Mesodermal cell (in vitro differentiated cells): Measurements from ENCODE around the gene ARHGAP26.

Source experiments
- H3K27ac ChIP-seq: 2 replicates; pipeline ENCODE4 v1.7.0; 2013; ENCODE audit warnings: mild to moderate bottlenecking, low read depth, low read length, moderate library complexity; ENCODE audit not compliant: severe bottlenecking
- H3K36me3 ChIP-seq: 2 replicates; pipeline ENCODE4 v1.7.1; 2013; ENCODE audit warnings: mild to moderate bottlenecking, low read length, moderate library complexity; ENCODE audit not compliant: control insufficient read depth, insufficient read depth
- H3K4me1 ChIP-seq: one replicate; pipeline ENCODE4 v1.7.1; 2013; ENCODE audit warnings: mild to moderate bottlenecking, low read length; ENCODE audit not compliant: insufficient read depth, control insufficient read depth, poor library complexity, severe bottlenecking
- H3K4me3 ChIP-seq: 2 replicates; pipeline ENCODE4 v1.7.0; 2013; ENCODE audit warnings: low read length, control low read depth, mild to moderate bottlenecking; ENCODE audit not compliant: insufficient read depth, poor library complexity, severe bottlenecking; ENCODE audit errors: extremely low read depth
- H3K9me3 ChIP-seq: 2 replicates; pipeline ENCODE4 v1.7.1; 2013; ENCODE audit warnings: mild to moderate bottlenecking, low read length, moderate library complexity; ENCODE audit not compliant: control insufficient read depth
- WGBS, 2 experiments: methylation state at CpG; one replicate each; pipeline ENCODE4 v1.1.5; 2013; ENCODE audit warnings: missing lambda C conversion rate in 2 of 2; ENCODE audit not compliant: insufficient coverage in 2 of 2; 5-methylcytosine and 5-hydroxymethylcytosine counted together

ARHGAP26 gene

DNA sequence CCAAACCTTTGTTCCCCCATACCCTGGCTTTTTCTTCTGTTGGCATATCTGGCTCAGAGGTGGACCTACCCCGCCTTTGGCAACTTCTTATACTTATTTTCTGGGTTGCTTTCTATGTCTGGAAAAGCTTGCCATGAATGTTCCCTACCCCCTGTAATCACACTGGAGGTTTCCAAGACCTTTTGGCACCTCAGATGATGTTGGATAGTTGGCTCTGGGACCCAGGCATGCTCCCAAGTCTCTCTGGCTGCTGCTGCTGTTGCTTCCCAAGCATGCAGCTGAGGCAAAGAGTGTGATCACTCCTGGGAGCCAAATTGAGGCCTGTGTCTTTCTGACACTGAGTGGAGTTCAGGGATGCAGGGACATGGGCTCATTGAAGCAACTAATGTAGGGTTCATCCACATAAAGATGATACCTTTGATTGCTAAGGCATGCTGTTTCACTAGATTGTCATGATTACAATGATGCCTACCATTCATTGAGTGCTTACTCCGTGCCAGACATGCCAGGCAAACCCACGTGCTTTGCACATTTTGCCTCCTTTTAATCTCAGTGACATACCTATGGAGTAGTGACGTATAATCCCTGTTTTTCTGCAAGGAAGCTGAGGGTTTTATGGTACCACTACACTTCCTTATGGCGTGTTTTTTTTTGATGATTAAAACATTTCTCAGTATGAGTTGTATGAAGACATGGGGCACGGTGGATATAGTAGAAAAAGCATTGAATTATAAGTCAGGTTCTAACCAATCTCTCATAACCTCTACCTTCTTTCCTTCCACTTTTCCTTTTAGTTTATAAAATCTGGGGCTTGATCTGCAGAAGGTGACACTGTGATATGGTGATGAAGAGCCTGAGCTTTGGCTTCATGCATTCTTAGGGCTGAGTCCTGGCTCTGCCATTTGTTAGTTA lies 73.1 kb downstream of the ARHGAP26 start:
- no peaks in the 10 kb centered on the region for H3K9me3 ChIP-seq
- no peaks in the 10 kb centered on the region for H3K36me3 ChIP-seq
- no peak overlapping the region for H3K27ac ChIP-seq
- H3K4me3 ChIP-seq: no peak overlapping the region
- peaks cover 15% of the 10 kb centered on the region for H3K4me1 ChIP-seq
- WGBS, 2 experiments: 100% methylated on average over 1 to 2 of the region's 6 CpGs

GRCh38 chr5:142844866-142845265 lies 74.7 kb downstream of the ARHGAP26 start:
- Histone ChIP-seq H3K4me3 (no peak overlapping the region), H3K9me3 (no peaks in the 10 kb centered on the region), H3K36me3 (no peaks in the 10 kb centered on the region), H3K27ac (peak overlapping the region; percentile 36), H3K4me1 (peaks cover 15% of the 10 kb centered on the region)
- 90 to 94% methylated on average over 6 of the region's 7 CpGs for WGBS, 2 experiments

DNA sequence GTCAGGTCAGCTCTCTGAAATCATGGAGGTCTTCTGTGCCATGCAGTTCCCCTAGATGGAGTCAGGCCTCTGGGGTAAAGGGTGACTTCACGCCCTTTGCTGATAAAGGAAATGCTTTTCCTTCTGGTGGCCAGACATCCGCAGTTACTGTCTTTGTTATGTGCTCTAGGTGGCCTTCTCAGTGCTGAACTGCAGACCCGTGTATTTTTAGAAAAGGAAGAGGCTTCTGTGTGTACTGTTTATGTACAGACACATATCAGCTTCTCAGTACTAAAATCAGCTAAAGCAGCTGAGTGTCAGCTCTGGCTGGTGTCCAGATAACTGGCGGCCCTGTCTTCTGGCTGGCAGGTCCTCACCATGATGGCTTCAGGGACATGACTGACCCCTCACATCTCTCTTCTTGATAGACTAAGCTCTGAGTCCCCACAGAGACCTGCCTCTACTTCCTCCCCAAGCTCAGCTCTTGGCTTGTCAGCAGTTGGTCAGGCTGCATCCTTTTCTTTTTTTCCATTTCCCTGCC lies 75.3 kb downstream of the ARHGAP26 start:
- Histone ChIP-seq H3K4me1 (peaks cover 15% of the 10 kb centered on the region), H3K9me3 (no peaks in the 10 kb centered on the region), H3K36me3 (no peaks in the 10 kb centered on the region), H3K4me3 (no peak overlapping the region), H3K27ac (peak overlapping the region; percentile 72)
- WGBS, 2 experiments: 72 to 77% methylated on average over 2 to 3 of the region's 4 CpGs

DNA sequence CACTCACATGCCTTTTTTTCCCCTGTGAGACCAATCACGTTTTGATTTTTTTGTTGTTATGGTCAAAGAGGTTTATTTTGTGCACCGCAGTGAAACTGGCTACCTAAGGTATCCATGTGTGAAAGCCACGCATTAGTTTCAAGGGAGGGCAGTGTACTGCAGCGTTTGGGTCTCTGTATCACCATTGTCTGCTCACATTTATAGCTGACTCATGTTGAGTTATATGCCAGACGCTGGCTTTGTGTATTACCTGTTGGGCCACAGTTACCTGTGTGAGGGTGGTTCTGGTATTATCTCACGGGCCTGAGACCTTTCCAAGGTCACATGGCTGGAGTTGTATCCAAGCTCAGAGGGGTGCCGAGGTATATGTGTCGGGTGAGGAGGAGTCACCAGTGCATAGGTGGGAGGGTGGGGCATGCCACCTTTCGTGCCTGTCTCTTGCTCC lies 75.8 kb downstream of the ARHGAP26 start:
- H3K36me3 ChIP-seq: no peaks in the 10 kb centered on the region
- H3K27ac ChIP-seq: peak overlapping the region; percentile 72
- H3K9me3 ChIP-seq: no peaks in the 10 kb centered on the region
- WGBS, 2 experiments: 96 to 98% methylated on average over 5 to 6 of the region's 9 CpGs
- peaks cover 15% of the 10 kb centered on the region for H3K4me1 ChIP-seq
- H3K4me3 ChIP-seq: no peak overlapping the region

- H3K4me1 ChIP-seq: peaks cover 15% of the 10 kb centered on the region
- no peak overlapping the region for H3K27ac ChIP-seq
- H3K9me3 ChIP-seq: no peaks in the 10 kb centered on the region
- no peak overlapping the region for H3K4me3 ChIP-seq
- no peaks in the 10 kb centered on the region for H3K36me3 ChIP-seq
Observed at GRCh38 chr5:142846406-142846805, 76.2 kb downstream of the ARHGAP26 start.

DNA sequence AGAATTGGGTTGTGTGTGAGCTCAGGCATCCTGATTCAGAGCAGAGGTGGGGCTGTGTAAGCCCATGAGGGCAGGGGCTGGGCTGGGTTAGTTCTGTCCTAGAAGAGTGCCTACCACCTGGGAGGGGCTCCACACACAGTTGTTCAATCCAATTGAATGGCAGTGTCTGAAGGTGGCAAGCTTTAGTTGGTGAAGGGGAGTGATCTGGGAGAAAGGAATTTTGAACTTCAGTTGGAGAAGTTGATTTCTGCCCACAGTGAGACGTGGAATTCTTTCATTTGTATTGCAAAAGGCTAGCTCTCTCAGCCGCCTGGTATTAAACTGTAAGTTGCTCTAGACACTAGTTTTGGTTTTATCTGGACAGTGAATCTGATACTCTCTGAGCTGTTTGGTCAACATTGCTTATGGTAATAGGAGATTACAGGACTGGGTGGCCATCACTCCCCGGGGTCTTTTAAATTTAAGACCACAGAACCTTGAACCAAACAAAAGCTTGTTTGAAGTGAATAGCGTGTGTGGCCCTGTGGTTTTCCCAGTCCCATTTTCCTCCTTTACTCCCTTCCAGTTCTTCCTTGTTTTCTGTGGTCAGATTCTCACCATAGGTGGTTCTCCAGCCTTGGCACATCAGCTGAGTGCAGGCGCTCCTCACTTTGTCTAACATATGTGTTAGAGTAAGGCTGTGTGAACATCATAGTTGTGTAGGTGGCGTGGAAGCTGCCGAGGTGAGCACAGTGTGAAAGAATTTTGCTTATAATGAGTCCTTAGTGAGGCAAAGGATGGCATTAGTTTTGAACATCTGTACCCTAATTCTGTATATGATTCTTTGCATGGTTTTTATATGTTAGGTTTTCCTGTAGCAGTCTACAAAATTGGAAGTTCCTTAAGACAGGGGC lies 78.0 kb downstream of the ARHGAP26 start:
- Histone ChIP-seq H3K4me1 (peaks cover 15% of the 10 kb centered on the region), H3K9me3 (no peaks in the 10 kb centered on the region), H3K27ac (no peak overlapping the region), H3K4me3 (no peak overlapping the region), H3K36me3 (no peaks in the 10 kb centered on the region)
- 90% methylated on average over 6 to 7 of the region's 7 CpGs for WGBS, 2 experiments

GRCh38 chr5:142849466-142849865 lies 79.3 kb downstream of the ARHGAP26 start:
- H3K4me3 ChIP-seq: no peak overlapping the region
- no peaks in the 10 kb centered on the region for H3K36me3 ChIP-seq
- no peaks in the 10 kb centered on the region for H3K9me3 ChIP-seq
- WGBS, 2 experiments: 80 to 90% methylated on average over 3 of the region's 3 CpGs
- H3K27ac ChIP-seq: no peak overlapping the region
- peaks cover 15% of the 10 kb centered on the region for H3K4me1 ChIP-seq

DNA sequence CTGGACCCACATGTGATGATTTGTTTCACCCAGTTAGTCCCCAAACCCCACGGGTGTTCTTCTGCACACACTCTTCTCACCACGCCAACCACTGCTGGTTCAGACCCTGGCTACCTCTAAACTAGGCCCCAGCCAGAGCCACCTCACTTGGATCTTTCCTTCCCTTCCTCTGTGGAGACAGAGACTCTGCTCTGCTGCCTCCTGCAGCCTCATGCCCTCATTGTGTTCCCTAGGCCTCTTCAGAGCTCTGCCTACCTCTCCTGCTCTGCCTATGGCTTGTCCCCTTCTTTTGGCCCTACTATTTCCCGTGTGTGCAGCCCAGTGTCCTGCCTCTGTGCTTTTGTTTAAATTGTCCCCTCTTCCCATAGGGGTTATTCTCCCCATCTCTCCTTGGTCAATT lies 79.7 kb downstream of the ARHGAP26 start:
- Histone ChIP-seq H3K9me3 (no peaks in the 10 kb centered on the region), H3K27ac (no peak overlapping the region), H3K4me3 (no peak overlapping the region), H3K36me3 (no peaks in the 10 kb centered on the region), H3K4me1 (peaks cover 14% of the 10 kb centered on the region)
- WGBS, 2 experiments: 86 to 90% methylated on average over 1 to 3 of the region's 3 CpGs

GRCh38 chr5:142851731-142852130 lies 81.6 kb downstream of the ARHGAP26 start:
- 89 to 96% methylated on average over 4 of the region's 4 CpGs for WGBS, 2 experiments

DNA sequence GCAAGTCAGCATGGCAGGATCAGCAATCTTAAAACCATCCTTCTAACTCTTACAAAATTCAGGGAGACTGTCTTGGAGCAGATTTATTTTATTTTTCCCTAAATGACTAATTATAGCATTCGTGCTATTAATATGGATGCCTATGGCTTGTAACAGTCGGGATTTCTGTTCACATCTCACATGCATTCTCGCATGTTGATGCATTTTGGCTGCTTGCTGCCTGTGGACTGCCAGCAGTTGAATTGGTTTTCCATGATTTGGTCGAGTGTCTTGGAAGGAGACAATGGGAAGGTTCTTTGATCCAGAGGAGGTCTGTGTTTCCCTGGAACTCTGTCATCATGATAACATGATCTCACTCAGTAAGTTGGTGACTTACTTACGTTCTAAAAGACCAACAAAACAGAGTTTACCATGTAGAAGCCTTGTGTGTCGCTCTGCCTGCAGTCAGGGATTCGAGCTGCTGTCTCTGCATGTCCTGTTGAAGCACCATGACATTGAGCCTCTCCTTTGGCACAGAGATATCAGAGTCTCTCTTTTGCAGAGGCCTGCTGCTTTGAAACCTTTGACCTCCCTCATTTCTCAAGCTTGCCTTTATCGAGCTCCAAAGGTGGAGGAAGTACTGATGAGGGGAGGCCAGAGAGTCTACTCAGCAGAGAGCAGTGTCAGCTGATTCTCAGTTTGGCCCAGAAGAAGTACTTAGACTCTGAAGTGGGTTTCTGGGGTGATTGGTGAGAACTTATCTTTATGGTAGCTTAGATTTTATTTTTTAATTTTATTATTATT lies 82.4 kb downstream of the ARHGAP26 start:
- Histone ChIP-seq H3K27ac (no peak overlapping the region), H3K4me1 (no peaks in the 10 kb centered on the region), H3K4me3 (no peak overlapping the region), H3K36me3 (no peaks in the 10 kb centered on the region), H3K9me3 (no peaks in the 10 kb centered on the region)
- 92 to 93% methylated on average over 4 to 8 of the region's 8 CpGs for WGBS, 2 experiments

More at GRCh38 chr5:142851731-142852130, 81.6 kb downstream of the ARHGAP26 start:
- Histone ChIP-seq H3K36me3 (no peaks in the 10 kb centered on the region), H3K4me1 (no peaks in the 10 kb centered on the region), H3K9me3 (no peaks in the 10 kb centered on the region), H3K27ac (no peak overlapping the region), H3K4me3 (no peak overlapping the region)
